Activated naive CD8-positive, alpha-beta T cell (primary cell): Measurements from ENCODE around the gene LRIT1.
"Not testable (repeated sequence)": the region's sequence is repeated elsewhere in the genome, so short reads cannot be mapped to it uniquely, and the experiment has no call there.

Experiments used
- H3K27ac Mint-ChIP-seq: one replicate; pipeline ENCODE4 v1.8.0; 2021; ENCODE audit warnings: mixed read lengths
- H3K27me3 Mint-ChIP-seq: one replicate; pipeline ENCODE4 v1.8.0; 2021; ENCODE audit warnings: mixed read lengths
- H3K36me3 Mint-ChIP-seq: one replicate; pipeline ENCODE4 v1.8.0; 2021; ENCODE audit warnings: mixed read lengths
- H3K4me1 Mint-ChIP-seq: one replicate; pipeline ENCODE4 v1.8.0; 2021; ENCODE audit warnings: low read depth, mixed read lengths
- H3K4me3 Mint-ChIP-seq: one replicate; pipeline ENCODE4 v1.8.0; 2021; ENCODE audit warnings: mild to moderate bottlenecking, mixed read lengths
- H3K9me3 Mint-ChIP-seq: one replicate; pipeline ENCODE4 v1.8.0; 2021; ENCODE audit warnings: low read depth, mixed read lengths

LRIT1 gene, protein sequence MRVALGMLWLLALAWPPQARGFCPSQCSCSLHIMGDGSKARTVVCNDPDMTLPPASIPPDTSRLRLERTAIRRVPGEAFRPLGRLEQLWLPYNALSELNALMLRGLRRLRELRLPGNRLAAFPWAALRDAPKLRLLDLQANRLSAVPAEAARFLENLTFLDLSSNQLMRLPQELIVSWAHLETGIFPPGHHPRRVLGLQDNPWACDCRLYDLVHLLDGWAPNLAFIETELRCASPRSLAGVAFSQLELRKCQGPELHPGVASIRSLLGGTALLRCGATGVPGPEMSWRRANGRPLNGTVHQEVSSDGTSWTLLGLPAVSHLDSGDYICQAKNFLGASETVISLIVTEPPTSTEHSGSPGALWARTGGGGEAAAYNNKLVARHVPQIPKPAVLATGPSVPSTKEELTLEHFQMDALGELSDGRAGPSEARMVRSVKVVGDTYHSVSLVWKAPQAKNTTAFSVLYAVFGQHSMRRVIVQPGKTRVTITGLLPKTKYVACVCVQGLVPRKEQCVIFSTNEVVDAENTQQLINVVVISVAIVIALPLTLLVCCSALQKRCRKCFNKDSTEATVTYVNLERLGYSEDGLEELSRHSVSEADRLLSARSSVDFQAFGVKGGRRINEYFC

DNA sequence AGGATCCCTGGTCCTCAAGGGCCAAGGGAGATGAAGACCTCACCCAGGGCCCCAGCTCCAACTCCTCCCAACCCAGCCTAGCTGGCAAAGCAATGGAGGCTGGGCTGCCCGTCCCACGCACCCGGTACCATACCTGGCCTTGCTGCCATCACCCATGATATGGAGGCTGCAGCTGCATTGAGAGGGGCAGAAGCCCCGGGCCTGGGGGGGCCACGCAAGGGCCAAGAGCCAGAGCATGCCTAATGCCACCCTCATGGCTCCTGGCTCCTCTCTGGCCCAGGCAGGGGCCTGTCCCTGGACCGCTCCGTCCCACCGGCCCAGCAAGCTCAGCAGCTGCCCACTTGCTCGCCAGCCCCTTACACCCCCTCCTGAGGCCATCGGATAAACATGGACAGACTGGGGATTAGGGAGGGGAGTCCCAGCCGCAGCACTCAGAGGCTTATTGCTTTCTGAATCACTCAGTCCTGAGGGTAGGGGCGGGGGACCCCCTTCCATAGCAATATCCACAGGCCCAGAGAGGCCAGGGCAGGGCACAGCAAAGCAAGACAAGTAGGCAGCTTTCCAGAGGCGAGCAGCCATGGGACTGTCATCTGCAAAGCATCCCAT lies at the start of gene LRIT1:
LRIT1 (minus strand) TSS at position 362 of the 606 bp plus-strand sequence; CDS start at position 255, 107 bp downstream.
- Mint-ChIP-seq H3K36me3 (no peaks in the 10 kb centered on the region), H3K27ac (no peak within 1 kb of the TSS), H3K4me3 (no peak within 1 kb of the TSS)

DNA sequence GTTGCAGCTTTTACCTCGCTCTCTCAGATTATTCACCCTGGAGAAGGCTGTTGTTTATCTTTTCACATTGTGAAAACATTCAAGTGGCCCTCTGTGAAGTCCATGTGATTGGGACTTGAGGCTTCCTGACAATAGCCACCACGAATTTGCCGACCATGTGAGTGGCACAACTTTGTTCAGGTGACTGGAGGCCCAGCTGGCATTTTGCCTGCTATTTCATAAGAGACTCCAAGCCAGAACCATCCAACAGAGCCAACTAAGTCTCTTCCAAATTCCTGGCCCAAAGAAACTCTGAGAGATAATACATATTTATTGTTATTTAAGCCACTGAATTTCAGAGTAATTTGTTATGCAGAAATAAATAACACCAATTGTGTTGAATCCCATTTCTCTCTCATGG lies 48.9 kb upstream of the LRIT1 start:
- no peak overlapping the region for H3K4me3 Mint-ChIP-seq
- no peak overlapping the region for H3K27ac Mint-ChIP-seq
- H3K4me1 Mint-ChIP-seq = peaks cover 8% of the 10 kb centered on the region
- no peaks in the 10 kb centered on the region for H3K27me3 Mint-ChIP-seq
- no peaks in the 10 kb centered on the region for H3K36me3 Mint-ChIP-seq
- H3K9me3 Mint-ChIP-seq = no peaks in the 10 kb centered on the region

More for the DNA sequence above, at the start of gene LRIT1:
- Mint-ChIP-seq H3K27me3 (peaks cover 2% of the 10 kb centered on the region), H3K4me1 (no peaks in the 10 kb centered on the region), H3K9me3 (no peaks in the 10 kb centered on the region)

DNA sequence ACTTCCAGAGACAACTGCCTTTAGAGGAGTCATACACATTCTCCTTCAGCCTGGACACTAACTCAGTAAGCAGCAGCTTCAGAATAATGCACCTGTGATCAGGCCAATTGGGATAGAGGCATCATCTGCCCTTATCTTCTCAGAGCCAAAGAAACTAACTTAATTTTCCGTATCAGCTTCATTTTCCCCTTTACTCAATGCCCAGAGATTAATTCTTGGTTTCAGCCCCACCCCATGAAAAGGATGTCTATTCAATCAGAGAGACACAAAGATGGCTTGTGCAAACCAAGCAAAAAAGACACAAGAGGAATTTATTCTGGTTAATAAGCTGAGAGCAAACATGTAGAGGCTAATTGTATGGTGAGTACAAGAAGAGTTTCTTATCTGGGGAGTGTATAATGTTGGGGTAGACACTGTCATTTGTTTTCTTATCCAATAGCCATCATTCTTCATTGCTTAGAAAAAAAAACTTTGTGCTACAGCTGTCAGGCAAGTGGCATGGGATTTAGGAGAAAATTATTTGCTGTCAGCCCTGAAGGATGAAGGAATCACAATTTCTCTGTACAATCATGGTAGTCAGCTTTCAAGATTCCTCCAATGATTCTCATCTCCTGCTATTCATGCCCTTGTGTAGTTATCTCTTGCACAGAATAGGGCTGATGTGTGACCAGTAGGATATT lies 48.3 kb upstream of the LRIT1 start:
- H3K27ac Mint-ChIP-seq = no peak overlapping the region
- H3K9me3 Mint-ChIP-seq = no peaks in the 10 kb centered on the region
- H3K27me3 Mint-ChIP-seq = no peaks in the 10 kb centered on the region
- H3K4me3 Mint-ChIP-seq = no peak overlapping the region
- peaks cover 8% of the 10 kb centered on the region for H3K4me1 Mint-ChIP-seq
- no peaks in the 10 kb centered on the region for H3K36me3 Mint-ChIP-seq

DNA sequence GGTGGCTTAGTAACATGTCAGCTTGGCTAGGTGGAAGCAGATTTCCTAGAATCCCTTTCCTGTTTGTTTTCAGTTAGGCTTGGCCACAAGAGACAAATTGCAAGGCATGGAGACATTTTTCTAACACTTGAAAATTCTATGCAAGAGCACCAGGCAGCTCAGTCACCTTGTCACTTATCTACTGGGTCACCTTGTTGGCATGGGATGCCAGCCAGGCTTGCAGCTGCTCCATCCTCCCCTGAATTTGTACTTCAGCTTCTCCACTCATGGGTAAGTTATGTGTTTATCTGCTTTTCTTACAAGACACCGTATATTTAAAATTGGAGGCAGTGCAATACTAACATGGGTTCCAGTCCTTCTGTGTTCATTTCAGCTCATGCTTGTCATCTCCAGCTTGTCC lies 46.8 kb upstream of the LRIT1 start:
- H3K4me1 Mint-ChIP-seq = no peaks in the 10 kb centered on the region
- H3K27ac Mint-ChIP-seq = no peak overlapping the region
- no peaks in the 10 kb centered on the region for H3K36me3 Mint-ChIP-seq
- no peak overlapping the region for H3K4me3 Mint-ChIP-seq
- no peaks in the 10 kb centered on the region for H3K27me3 Mint-ChIP-seq
- no peaks in the 10 kb centered on the region for H3K9me3 Mint-ChIP-seq

DNA sequence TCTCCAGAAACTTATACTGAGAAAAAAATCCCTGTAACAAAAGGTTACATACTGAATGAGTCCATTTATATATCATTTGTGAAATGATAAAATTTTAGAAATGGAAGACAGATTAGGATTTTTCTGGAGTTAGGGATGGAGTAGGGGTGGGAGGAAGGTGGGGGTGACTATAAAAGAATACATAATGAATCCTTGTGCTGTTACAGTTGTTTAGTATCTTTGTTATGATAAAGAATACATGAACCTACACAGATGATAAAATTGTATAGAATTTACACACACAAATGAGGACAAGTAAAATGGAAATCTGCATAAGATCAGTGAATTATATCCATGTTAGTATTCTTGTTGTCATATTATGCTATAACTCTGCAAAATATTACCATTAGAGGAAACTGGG lies 45.3 kb upstream of the LRIT1 start:
- no peak overlapping the region for H3K4me3 Mint-ChIP-seq
- H3K27me3 Mint-ChIP-seq = no peaks in the 10 kb centered on the region
- no peaks in the 10 kb centered on the region for H3K9me3 Mint-ChIP-seq
- no peak overlapping the region for H3K27ac Mint-ChIP-seq
- no peaks in the 10 kb centered on the region for H3K36me3 Mint-ChIP-seq
- no peaks in the 10 kb centered on the region for H3K4me1 Mint-ChIP-seq

DNA sequence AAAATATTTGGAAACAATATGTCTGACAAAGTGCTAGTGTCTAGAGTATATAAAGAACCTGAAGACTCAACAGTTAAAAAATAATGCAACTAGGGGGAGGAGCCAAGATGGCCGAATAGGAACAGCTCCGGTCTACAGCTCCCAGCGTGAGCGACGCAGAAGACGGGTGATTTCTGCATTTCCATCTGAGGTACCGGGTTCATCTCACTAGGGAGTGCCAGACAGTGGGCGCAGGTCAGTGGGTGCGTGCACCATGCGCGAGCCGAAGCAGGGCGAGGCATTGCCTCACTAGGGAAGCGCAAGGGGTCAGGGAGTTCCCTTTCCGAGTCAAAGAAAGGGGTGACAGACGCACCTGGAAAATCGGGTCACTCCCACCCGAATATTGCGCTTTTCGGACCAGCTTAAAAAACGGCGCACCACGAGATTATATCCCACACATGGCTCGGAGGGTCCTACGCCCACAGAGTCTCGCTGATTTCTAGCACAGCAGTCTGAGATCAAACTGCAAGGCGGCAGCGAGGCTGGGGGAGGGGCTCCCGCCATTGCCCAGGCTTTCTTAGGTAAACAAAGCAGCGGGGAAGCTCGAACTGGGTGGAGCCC lies 38.6 kb upstream of the LRIT1 start:
- H3K9me3 Mint-ChIP-seq, H3K4me3 Mint-ChIP-seq, H3K27ac Mint-ChIP-seq, H3K27me3 Mint-ChIP-seq, H3K36me3 Mint-ChIP-seq, H3K4me1 Mint-ChIP-seq: not testable (repeated sequence)

DNA sequence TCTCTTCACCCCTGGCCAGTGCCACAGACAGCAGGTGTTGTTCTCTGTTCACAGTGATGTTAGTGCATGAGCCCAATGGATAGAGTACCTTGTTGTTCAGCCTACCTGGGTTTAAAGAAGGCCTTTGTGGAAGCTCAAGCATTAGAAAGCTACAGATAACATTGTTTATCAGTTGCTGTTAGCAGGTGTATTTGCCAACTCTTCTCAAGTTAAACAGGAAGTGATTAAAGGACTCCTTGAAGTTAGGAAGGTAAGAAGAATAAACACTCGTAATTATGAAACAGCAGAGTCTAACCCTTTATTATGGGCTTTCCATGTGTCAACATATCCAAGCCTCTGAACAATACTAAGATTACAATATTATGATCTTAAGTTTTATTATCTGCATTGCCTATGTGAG lies 29.4 kb upstream of the LRIT1 start:
- Mint-ChIP-seq H3K36me3 (no peaks in the 10 kb centered on the region), H3K27me3 (no peaks in the 10 kb centered on the region), H3K4me1 (peaks cover 9% of the 10 kb centered on the region), H3K4me3 (no peak overlapping the region), H3K9me3 (no peaks in the 10 kb centered on the region), H3K27ac (no peak overlapping the region)

DNA sequence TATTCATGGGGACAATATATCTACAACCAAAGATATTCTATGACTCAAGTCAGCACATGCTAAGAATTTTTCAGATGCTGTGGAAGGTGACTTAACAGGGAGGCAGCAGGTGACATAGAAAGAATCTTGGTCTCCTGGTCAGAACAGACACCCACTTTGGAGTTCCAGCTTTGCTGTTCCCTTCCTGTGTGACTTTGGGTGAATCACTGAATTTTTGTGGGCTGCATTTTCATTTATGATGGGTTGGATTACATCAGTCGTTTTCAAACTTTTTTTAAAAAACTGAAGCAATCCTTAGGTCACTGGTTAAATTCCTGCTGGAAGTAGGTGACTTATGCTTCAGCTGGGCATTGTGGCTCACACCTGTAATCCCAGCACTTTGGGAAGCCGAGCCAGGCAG lies 28.4 kb upstream of the LRIT1 start:
- H3K27ac Mint-ChIP-seq = no peak overlapping the region
- no peaks in the 10 kb centered on the region for H3K9me3 Mint-ChIP-seq
- H3K36me3 Mint-ChIP-seq = no peaks in the 10 kb centered on the region
- peaks cover 10% of the 10 kb centered on the region for H3K4me1 Mint-ChIP-seq
- no peak overlapping the region for H3K4me3 Mint-ChIP-seq
- no peaks in the 10 kb centered on the region for H3K27me3 Mint-ChIP-seq

DNA sequence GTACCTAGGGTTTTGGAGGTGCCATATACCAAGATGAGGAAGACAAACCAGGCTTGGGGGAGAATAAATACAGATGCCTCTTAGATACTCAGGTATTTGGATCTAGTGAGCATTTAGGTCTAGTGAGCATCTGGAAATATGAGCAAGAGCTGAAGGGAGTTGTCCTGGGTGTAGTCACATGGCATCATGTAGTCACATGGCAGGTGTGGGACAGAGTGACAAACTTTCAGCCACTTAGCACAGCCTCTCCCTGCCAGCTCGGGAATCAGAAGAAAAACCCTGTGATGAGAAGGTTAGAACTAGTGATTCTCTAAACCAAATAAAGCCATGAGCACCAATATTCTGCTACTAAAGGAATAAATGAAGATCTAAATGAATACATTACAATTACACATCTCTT lies 27.8 kb upstream of the LRIT1 start:
- Mint-ChIP-seq H3K9me3 (no peaks in the 10 kb centered on the region), H3K27me3 (peaks cover 2% of the 10 kb centered on the region), H3K27ac (no peak overlapping the region), H3K4me3 (no peak overlapping the region), H3K4me1 (peaks cover 12% of the 10 kb centered on the region), H3K36me3 (no peaks in the 10 kb centered on the region)

DNA sequence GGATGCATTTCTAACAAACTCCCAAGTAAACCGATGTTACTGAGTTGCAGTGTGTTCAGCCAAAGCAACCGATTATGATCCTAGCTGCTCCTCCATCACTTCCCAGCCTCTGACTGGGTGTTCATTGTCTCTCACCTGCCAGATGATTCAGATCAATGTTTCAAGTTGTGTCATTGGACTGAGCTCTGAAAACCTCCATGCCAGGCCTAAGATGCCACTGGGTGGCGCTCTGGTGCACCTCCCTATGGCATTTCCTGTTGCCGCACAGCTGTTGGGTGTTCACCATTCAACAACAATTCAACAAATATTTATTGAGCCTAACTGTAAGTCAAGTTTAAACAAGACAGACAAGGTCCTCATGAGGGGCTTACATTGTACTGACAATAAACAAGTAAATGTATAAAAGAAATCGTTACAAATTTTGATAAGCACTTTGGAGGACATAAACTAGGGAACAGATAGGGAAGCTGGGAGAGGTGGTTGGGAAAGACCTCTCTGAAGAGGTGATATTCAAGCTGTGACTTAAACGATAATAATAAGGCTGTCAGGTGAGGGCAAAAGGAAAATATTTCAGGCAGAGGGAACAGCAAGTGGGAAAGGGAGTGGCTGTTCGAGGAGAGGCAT lies 26.3 kb upstream of the LRIT1 start:
- Mint-ChIP-seq H3K9me3 (no peaks in the 10 kb centered on the region), H3K4me3 (no peak overlapping the region), H3K27ac (no peak overlapping the region), H3K27me3 (peaks cover 10% of the 10 kb centered on the region), H3K36me3 (no peaks in the 10 kb centered on the region), H3K4me1 (peaks cover 12% of the 10 kb centered on the region)

DNA sequence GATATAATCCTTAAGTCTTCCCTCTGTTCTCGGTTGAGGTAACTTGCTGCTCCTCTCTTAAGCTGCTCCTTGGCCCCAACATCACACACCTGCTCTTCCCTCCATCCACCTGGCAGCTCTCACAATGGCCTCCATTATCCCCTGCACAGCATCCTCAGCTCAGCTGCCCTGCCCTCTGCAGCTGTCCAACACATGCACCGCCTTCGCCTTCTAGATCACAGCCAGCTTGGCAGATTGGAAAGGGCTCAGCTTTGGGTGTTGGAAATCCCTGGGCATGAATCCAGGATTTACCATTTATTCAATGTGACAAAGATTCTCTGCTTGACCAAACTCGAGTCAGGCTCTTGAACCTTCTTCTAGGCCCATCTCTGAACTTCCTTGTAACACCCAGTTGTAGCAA lies 24.1 kb upstream of the LRIT1 start:
- Mint-ChIP-seq H3K27ac (no peak overlapping the region), H3K4me1 (peaks cover 9% of the 10 kb centered on the region), H3K9me3 (no peaks in the 10 kb centered on the region), H3K4me3 (no peak overlapping the region), H3K36me3 (no peaks in the 10 kb centered on the region), H3K27me3 (peaks cover 11% of the 10 kb centered on the region)

DNA sequence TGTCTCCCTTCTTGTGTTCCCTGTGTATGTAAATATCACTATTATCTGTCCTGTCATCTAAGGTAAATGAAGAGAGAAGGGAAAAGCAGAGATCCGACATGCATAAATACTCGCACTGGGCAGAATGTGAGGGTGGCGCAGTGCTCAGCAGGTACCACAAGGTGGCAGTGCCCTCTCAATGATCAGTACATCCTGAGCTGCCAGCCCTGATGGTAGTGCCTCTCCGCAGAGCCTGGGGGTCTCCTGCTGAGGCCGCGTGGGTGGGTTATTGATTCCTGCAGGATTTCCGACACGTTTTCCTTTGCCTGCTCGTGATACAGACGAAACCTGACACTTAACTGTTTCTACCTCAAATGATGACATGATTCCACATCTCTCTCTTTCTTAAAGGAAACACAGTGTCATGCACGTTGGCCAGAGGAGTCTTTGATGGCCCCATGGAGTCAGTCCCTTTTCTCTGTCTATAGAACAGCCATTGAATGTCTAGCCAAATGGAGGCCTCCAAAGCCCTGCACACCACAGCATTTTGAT lies 23.3 kb upstream of the LRIT1 start:
- Mint-ChIP-seq H3K9me3 (no peaks in the 10 kb centered on the region), H3K27me3 (peaks cover 11% of the 10 kb centered on the region), H3K4me3 (no peak overlapping the region), H3K27ac (no peak overlapping the region), H3K36me3 (no peaks in the 10 kb centered on the region), H3K4me1 (peaks cover 9% of the 10 kb centered on the region)

DNA sequence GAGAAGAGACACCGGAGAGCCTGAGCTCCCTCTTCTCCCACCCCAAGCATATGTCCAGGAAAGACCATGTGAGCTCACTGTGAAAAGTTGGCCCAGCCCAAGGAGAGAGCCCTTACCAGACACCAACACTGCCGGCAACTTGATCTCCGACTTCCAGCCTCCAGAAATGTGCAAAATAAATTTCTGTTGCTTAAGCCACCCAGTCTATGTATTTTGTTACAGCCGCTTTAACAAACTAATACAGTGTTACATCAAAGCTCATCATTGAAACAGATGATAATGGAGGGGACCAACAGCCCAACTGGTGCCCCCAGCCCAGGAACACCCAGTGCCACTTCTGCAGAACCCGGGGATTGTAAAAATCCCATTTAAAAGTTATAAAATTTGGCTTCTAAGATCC lies 22.4 kb upstream of the LRIT1 start:
- no peaks in the 10 kb centered on the region for H3K9me3 Mint-ChIP-seq
- H3K4me3 Mint-ChIP-seq = no peak overlapping the region
- peaks cover 9% of the 10 kb centered on the region for H3K4me1 Mint-ChIP-seq
- H3K36me3 Mint-ChIP-seq = no peaks in the 10 kb centered on the region
- peaks cover 13% of the 10 kb centered on the region for H3K27me3 Mint-ChIP-seq
- no peak overlapping the region for H3K27ac Mint-ChIP-seq

DNA sequence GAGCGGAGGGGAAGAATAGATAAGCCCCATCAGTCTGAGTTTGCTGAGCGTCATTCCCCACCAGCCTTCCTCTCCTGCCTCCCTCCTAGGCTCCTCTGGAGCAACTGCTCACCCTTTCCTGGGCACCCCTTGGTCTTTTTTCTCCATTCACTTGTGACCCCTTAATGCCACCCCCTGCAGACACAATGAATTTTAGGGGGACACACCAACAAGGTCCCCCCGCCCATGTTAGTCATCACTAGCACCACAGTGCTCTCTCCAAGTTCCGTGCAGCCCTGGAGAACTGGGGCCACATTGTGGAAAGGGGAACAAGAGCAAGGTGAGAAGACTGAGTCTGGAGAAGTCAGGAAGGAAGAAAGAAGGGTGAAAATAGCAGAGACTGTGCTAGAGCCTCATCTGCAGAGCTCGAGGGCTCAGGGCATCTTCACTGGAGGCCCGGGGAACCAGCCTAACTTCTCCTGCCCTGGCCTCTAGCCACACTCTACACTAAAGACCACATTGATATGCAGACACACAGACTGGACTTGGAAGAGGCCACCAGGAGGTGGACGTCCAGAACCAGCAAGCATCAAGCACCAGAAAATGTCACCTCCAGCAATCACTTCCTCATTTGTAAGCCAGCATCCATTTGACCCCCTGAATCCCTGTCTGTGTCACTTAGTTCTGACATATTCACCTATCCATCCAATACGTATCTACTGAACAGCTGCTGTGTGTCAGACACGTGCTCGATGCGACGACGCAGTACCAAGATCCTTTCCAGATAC lies 21.0 kb upstream of the LRIT1 start:
- Mint-ChIP-seq H3K27ac (no peak overlapping the region), H3K27me3 (peaks cover 16% of the 10 kb centered on the region), H3K4me3 (no peak overlapping the region), H3K36me3 (no peaks in the 10 kb centered on the region), H3K4me1 (peaks cover 5% of the 10 kb centered on the region), H3K9me3 (no peaks in the 10 kb centered on the region)
